Gastroesophageal sphincter (tissue), 3 donors: ENCODE data around the gene ZBTB32.

Experiments
- POLR2A ChIP-seq, 2 donors: fragments of 450-650 bp; IDR thresholded peaks; one replicate each; pipeline ENCODE4 v1.6.1; 2017; ENCODE audit warnings: antibody characterized with exemption in 2 of 2, mild to moderate bottlenecking in 2 of 2, moderate library complexity in 1 of 2
- TF ChIP-seq, protein P1 (sequence below), 4 experiments: fragments of 200-600 bp in 2 of 4; fragments of 450-650 bp in 2 of 4; sonication (generic) in 1 of 4; IDR thresholded peaks; one replicate each; pipeline ENCODE4 v1.5.1; 2017 to 2019; ENCODE audit warnings: antibody characterized with exemption in 4 of 4, mild to moderate bottlenecking in 2 of 4, moderate library complexity in 2 of 4

DNA sequence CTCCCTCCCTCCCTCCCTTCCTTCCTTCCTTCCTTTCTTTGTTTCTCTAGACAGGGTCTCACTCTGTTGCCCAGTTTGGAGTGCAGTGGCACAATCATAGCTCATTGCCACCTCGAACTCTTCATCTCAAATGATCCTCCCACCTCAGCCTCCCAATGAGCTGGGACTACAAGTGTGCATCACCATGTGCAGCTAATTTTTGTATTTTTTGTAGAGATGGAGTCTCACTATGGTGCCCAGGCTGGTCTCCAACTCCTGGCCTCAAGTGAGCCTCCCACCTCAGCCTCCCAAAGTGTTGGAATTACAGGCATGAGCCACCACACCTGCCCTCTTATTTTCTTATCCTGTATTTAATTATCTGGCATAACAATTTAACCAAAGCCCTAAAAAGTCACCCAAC lies 33.7 kb upstream of the ZBTB32 start:
- TF ChIP-seq, protein P1, sequence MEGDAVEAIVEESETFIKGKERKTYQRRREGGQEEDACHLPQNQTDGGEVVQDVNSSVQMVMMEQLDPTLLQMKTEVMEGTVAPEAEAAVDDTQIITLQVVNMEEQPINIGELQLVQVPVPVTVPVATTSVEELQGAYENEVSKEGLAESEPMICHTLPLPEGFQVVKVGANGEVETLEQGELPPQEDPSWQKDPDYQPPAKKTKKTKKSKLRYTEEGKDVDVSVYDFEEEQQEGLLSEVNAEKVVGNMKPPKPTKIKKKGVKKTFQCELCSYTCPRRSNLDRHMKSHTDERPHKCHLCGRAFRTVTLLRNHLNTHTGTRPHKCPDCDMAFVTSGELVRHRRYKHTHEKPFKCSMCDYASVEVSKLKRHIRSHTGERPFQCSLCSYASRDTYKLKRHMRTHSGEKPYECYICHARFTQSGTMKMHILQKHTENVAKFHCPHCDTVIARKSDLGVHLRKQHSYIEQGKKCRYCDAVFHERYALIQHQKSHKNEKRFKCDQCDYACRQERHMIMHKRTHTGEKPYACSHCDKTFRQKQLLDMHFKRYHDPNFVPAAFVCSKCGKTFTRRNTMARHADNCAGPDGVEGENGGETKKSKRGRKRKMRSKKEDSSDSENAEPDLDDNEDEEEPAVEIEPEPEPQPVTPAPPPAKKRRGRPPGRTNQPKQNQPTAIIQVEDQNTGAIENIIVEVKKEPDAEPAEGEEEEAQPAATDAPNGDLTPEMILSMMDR (IDR thresholded peaks at IDR 0.05) = no peak
- TF ChIP-seq POLR2A (IDR thresholded peaks at IDR 0.05) = no peak
